Stimulated activated naive CD8-positive, alpha-beta T cell treated with anti-CD3 and anti-CD28 coated beads, Interleukin-15, Interleukin-2, amounts not matched to agents 100 U/mL and 50 U/mL, for 24 hours (primary cell): ENCODE results near the gene AMFR.
"Not testable (repeated sequence)": the region's sequence is repeated elsewhere in the genome, so short reads cannot be mapped to it uniquely, and the experiment has no call there.

Source experiments
- ATAC-seq: fragments of 150-1000 bp; cut with Tn5 transposase; one replicate; pipeline ENCODE4 v1.10.0; 2021
- DNase-seq: peaks from one replicate; pipeline ENCODE4 v3.0.0; 2021

Gene AMFR

DNA sequence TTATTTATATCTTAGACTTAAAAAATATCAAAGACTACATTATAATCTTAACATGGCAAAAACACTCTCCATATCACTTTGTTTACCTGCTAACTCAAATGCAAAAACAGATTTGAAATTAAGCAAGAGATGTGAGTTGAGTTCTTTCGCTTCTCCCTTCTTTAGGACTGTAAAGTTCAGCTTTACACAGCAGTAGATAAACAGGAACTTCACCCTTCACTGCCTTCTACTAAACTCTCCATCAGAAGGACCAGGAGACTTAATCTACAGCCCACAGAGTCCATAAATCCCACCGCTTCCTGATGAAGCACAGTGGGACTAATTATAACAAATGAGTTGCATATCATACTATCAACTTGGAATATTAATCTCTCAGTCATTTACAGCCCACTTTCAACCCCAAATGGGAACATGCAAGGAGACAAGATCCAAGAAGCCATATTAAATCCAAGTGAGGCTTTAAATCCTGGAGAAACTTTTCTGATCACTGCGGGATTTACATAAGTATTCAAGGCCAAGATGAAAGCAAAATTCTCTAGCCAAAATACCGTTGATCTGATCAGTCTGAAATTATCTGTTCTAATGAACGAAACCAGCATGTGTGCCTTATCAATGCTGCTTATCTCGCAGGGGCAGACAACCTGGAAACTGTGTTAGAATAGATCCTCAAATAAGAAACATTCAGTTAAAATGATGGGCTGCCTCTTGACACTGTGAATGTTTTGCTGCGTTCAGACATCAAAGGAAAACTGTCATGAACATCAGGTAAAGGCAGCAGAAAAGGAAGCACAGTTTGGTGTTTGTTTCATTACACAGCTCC lies 1.6 kb downstream of the AMFR start:
- DNase-seq (no peak), ATAC-seq (no peak)

GRCh38 chr16:56422896-56423441 lies 2.4 kb downstream of the AMFR start:
- ATAC-seq (no peak), DNase-seq (no peak)

- DNase-seq (no peak), ATAC-seq (no peak)
Observed at GRCh38 chr16:56421976-56422669, 3.2 kb downstream of the AMFR start.

GRCh38 chr16:56421313-56421712 lies 4.0 kb downstream of the AMFR start:
- no peak for ATAC-seq
- no peak for DNase-seq

- DNase-seq (no peak), ATAC-seq (no peak)
Observed at GRCh38 chr16:56420613-56421012, 4.7 kb downstream of the AMFR start.

DNA sequence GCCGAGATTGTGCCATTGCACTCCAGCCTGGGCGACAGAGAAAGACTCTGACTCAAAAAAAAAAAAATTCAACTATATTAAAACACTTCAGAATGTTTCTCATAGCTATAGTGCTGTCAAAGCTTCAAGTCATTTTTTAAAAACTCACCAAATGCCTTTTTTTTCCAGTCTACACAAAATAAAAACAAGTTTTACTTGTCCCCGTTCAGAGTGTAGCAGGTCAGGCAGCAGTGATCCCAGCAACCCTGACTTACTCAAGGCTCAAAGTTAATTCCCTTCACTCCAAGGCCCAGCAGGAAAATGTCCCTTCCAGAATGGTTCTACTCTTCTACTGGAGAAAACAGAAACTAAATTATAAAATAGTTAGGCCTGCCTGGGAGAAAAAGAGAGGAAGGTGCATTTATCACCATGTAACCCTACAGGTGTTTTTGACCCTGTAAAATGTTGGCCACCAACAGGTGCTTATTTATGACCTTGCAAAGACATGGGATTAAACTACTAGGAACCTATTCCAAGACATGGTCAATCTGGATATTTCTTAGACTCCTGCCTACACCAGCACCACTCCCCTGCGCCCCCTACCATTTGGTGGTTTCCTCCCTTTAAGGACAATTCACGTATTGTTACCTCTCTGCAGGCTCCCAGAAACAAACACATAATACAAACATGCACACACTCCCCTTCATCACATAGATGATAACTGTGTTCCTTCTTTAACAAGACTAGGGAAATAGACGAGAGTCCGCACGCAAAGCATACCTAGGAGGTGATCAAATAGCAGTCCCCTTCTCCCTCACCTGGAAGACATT lies 5.4 kb downstream of the AMFR start:
- ATAC-seq (no peak), DNase-seq (no peak)

- DNase-seq (no peak), ATAC-seq (no peak)
Observed at GRCh38 chr16:56417138-56417537, 8.2 kb downstream of the AMFR start.

- no peak for DNase-seq
- no peak for ATAC-seq
Observed at GRCh38 chr16:56415875-56416274, 9.5 kb downstream of the AMFR start.

GRCh38 chr16:56414366-56414765 lies 11.0 kb downstream of the AMFR start:
- no peak for DNase-seq
- no peak for ATAC-seq

DNA sequence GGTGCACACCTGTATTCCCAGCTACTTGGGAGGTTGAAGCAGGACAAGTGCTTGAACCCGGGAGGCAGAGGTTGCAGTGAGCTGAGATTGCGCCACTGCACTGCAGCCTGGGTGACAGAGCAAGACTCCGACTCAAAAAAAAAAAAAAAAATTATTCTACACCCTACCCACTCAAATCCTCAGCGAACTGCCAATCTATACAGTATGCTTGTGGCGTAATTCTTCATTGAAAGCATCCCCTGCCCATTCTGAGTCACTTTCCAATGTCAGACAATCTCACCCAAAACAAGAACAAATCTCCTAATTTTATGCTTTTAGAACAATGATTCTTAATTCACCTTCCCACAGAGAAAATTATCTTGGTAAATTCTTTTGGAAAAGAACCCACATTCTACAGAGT lies 12.0 kb downstream of the AMFR start:
- DNase-seq (no peak), ATAC-seq (no peak)

DNA sequence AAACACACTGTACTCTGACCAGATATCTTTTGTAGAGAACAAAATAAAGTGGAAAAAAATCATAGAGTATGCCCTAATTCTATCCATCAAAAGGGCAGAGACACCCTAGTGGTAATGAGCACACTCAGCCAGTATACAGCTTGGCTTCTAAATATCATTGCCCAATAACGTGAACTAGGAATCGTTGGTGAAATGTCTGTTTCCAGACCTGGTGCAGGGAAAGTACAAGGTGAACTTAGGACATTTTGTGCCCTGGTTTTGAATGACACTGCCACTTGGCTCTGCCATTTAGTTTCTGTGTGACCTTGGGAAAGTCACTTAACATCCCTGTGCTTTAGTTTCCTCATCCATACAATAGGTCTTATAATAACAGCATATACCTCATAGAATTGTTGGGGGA lies 13.7 kb downstream of the AMFR start:
- ATAC-seq, result no peak
- DNase-seq, result no peak

GRCh38 chr16:56411123-56411522 lies 14.2 kb downstream of the AMFR start:
- ATAC-seq, result no peak
- no peak for DNase-seq

DNA sequence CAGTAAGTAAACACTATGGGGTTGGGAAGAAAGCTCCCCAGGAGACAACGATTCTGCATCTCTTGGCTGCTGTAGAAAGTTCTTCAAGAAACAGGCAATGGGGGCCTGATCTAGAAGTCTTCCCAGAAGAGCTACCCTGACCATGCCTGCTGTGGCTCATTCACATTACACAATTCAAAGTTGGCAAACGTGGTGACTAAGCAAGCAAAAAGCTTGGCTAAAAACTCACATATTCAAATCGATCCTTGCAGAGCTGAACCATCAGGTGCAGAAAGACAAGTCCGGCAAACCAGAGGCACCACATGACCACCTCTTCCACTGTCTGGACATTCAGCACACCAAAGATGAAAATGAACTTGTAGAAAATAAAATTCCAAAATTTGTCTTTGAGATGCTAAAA lies 16.1 kb downstream of the AMFR start:
- DNase-seq, result no peak

DNA sequence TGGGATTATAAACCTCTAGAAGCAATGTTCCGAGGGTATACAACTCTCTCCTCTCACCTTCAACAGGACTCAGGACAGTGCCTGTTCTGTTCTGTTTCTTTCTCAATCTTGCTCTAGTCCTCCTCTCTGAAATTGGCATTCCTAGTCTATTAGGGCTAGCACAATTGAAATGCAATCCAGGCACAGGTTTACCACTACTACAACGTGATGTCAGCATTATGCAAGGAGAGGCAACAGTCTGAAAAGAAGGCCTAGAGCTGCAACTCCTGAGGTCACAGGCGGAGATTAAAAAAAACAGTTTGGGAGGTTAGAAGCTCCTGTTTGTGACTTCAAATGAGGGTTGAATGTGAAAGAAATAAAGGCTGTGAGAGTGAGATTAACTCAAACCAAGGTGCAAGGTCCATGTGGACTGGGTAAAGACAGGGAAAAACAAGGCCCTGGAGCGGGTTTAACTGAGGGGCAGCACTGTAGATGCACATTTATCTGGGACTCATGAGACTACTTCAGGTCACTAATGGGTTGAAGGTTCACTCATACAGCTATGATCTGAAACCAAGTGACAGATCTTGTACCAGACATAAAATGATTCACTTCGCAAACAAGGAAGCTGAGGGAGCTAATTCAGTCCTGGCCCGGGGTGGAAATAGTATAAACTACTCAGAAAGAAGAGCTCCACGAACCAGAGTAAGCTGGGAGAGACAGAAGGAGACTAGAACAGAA lies 16.8 kb downstream of the AMFR start:
- ATAC-seq (no peak), DNase-seq (no peak)

More for the DNA sequence above, 16.1 kb downstream of the AMFR start:
- ATAC-seq, result no peak

- no peak for DNase-seq
- no peak for ATAC-seq
Observed at GRCh38 chr16:56405977-56406672, 19.2 kb downstream of the AMFR start.

GRCh38 chr16:56401482-56401881 lies 23.9 kb downstream of the AMFR start:
- DNase-seq (no peak), ATAC-seq (peak; percentile 55)

DNA sequence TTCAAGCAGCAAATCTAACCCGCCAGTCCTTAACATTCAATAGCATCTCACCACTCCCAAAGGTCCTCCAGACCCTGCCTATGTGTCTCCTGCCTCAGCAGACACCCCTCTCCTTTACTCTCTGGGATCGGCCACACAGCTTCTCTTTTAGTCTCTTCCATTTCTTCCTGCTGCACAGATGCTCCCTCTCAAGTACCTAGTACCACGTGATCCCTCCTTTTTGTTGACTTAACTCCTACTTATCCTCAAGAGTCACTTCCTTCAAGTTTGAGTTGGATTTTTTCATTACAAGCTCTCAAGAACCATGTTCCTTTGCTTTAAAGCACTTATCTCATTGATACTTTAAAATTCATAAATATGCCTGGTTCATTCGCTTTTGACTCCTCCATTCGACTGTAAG lies 24.9 kb downstream of the AMFR start:
- ATAC-seq (no peak), DNase-seq (no peak)

DNA sequence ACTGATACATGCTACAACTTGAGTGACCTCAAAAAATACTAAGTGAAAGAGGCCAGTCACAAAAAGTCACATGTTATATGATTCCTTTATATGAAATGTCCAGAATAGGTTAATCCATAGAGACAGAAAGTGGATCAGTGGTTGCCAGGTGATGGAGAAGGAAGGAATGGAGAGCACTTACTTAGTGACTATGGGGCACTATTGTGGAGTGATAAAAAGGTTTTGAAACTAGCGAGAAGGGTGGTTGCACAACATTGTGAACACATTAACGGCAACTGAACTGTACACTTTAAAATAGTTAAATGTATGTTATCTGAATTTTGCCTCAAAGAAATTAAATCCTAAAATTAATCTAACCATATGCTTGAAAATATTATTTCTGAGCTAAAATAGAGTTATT lies 25.9 kb downstream of the AMFR start:
- ATAC-seq (no peak), DNase-seq (no peak)

DNA sequence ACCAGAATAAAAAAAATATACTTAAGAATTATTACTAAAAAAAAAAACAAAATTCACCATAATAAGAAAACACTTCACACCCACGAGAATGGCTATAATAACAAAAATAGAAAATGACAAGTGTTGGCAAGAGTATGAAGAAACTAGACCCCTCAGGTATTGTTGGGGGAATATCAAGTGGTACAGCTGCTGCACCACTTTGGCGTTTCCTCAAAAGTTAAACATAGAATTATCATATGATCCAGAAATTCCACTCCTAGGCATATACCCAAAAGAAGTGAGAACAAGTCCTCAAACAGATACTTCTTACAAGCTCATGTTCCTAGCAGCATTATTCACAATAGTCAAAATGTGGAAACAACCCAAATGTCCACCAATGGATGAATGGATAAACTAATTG lies 26.3 kb downstream of the AMFR start:
- ATAC-seq (no peak), DNase-seq (no peak)

GRCh38 chr16:56396724-56397123 lies 28.6 kb downstream of the AMFR start:
- not testable (repeated sequence) for DNase-seq, ATAC-seq

DNA sequence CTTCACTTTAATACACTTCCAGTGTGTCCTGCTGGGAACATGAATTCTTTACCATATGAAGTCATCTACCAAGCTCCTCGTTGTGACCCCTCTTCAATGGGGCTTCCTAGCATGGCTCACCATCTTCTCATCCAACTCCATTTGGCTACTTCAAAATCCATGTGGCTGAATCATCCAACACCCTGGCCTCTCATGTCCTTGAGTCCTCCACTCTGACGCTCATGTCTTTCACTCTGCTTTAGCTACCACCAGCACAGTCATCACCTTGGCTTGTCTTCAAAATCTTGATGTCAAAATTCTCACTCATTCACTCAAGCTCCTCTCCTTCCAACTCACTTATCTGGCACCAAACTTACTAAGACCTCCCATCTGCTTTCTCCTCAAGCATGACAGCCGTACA lies 35.8 kb downstream of the AMFR start:
- DNase-seq (no peak), ATAC-seq (no peak)
